H4 (cell line): ENCODE results near the gene MAPK7. TPM values are rescaled to one million over a fixed set of nuclear protein-coding genes. Genes with fewer than 3 reads are reported as not detected.
A peak's percentile ranks its signal among the peaks of the same experiment; 100 is the strongest.

Experiments
- DNase-seq: peaks from one replicate; pipeline ENCODE4 v3.0.0-alpha.2; 2015; ENCODE audit warnings: low spot score
- total RNA-seq: library from RNA; depleted of rRNA; stranded (reverse); fragments of >200 nt; shearing (Covaris generic); gene quantifications from 2 replicates; pipeline ENCODE4 v1.2.3, GENCODE V29; 2014

The MAPK7 gene
- total RNA-seq, 1 experiment from 2014 or later = 6.2 TPM

- no peak for DNase-seq
Observed at GRCh38 chr17:19363460-19364035, 14.8 kb upstream of the MAPK7 start.

DNA sequence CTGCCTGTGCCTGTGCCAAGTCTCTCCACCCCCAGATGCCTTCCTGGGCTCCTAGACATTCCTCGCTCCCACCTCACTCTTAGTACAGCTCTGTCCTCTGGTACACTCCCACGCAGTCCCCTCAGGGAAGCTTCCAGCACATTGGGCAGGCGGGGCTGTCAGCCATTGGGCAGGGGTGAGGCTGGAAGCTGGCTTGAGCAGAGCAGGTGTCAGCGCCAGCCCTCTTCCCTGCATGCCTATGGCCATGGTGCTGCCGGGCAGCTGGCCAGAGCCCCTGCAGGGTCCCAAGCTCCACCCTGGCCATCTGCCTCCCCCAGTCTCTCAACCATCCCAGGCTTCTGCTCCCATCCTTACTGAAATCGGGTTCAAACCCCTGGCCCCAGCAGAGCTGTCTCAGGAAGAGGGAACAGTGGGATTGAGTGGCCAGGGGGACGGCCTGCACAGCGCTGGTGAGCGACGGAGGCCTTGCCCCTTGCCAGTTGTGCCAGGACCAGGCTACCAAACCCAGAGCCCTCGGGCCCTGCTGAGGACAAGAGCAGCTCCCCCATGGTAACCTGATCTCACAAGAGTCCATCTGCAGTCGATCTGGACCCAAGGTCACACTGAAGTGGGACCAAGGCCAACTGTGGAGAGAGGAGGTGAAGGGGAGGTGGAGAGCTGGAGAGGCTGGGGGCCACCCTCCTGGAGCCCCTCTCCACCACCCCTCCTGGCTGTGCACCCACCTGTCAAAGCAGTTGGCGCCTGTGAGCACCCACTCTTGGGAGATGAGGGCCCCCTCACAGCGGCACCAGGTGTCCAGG, 13.4 kb upstream of the MAPK7 start:
- no peak for DNase-seq

DNA sequence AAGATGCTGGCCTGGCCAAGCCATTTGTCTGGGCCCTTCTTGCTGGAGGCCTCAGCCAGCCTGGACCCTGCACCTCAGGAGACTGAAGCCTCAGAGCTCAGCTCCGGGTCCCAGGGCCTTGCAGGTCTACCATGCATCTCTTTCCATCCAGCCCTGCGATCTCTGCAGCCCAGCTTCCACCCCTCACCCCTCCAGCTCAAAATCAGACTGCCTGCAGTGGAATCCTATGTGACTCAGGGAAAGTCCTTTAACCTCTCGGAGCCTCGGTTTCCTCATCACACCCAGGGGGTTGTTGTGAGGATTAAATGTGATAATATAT, 12.8 kb upstream of the MAPK7 start:
- DNase-seq = no peak

DNA sequence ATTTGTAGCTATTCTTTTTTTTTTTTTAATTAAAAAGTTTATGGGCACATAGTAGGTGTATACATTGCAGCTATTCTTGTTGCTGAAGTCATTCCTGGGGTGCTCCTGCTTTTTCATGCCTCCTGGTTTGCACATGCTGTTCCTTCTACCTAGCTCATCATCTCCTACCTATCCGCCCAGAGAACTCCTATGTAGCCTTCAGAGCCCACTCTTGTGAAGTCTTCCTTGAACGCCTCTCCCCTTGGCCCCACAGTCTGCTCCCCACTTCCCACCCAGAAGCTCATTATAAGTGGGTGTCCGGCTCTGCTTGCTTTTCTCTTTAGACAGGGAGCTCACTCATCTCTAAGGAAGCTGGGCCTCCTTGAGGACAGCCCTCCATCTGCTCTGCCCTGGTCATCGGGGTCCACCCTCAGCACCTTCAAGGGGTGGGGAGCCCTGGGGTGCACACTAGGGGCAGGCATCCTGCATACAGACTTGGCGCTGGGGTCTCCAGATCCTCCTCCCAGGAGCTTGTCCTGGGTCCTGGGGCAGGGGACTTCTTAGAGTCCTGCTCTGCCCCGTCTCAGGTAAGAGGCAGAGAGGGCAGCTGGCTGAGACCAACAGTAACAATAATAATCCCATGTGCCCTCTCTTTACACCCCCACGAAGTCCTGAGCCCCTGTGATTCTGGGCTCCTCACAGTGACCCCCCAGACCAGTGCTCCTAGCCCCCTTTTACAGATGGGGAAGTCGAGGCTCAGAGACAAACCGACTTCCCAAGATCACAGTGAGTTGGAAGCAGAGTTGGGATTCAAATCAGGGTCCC, 12.3 kb upstream of the MAPK7 start:
- DNase-seq = no peak

DNA sequence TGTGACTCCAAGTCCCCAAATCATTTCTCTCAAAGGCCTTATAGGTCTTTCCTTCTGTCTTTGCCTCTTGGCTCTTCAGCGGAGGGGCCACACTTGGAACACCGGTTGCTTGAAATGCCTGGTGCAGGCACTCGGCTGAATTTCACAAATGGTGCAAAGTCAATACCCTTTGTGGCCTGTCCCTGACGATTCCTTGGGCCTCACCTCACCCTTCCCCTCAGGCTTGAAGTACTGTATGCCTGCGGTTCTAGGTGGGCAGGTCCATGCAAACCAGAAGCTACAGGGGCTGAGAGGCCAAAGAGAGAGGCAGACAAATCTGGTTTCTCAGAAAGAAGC, 11.7 kb upstream of the MAPK7 start:
- DNase-seq = no peak

DNA sequence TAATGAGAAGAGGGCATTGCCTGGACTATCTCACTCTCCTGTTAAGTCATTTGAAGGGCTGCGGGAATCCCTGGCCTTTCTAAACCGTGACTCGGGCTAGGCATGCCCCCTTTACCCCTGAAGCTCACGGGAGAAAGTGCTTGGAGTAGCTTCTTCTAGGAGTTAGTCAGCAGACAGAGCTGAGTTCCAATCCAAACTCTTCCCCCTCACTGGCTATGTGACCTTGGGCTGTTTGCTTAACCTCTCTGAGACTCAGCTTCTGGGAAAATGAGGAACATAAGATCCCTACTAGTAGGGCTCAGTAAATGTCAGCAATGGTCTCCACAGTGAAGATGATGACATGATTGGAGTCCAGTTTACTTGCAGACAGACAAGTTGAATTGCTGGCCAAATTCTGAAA, 10.1 kb upstream of the MAPK7 start:
- DNase-seq = no peak

DNA sequence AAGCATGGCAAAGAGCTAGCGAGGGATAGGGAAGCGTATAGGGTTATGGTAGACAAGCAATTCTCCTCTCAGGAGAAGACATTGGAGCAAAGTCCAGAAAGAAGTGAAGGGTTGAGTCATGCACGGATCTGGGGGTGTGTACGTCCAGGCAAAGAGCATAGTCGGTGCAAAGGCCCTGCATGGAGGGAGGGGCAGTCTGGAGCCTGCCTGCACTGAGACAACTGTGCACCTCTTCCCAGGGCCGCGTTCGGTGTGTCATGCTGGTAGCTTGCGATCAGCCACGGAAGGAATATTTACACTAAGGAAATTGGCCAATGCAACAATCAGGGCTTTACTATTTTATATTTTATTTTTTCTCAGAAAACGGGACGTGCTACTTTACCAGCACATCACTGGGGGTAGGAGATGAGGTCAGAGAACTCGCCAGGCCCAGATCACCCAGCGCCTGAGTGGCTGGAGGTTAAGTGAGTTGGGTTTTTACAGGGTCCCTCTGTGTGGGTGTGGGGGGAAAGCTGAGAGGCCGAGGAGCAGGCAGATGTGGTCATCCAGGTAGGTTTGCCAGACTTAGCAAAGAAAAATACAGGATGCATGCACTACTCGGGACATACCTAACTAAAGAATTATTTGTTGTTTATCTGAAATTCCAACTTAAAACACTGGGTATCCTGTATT, 9.1 kb upstream of the MAPK7 start:
- no peak for DNase-seq

DNA sequence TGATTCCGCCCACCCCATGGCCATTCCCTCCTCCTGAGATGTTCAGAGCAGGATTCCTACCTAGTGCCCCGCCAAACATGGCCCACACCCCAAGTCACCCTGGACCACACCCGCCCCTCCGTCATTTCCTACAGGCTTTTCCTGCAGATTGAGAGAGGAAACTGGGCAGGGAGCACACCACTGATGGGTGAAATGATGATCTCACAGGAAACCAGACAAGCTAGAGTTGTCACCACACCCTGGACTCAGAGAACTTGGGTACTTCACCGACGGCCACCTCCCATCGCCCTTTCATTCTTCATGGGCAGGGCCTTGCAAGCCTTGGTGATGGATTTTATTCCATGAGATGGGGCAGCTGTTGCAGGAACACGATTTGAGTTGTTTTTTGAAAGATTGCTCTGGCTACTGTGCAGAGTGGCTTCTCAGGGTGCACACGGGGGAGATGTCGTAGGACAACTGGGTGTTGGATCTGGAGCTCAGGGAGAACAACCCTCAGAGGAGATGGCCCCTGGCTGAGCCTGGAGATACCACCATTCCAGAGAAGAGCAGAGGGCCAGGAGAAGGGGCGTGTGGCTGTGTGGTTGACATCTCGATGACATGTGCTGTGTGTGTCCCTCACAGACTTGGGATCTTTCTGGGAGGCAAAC, 8.3 kb upstream of the MAPK7 start:
- no peak for DNase-seq

DNA sequence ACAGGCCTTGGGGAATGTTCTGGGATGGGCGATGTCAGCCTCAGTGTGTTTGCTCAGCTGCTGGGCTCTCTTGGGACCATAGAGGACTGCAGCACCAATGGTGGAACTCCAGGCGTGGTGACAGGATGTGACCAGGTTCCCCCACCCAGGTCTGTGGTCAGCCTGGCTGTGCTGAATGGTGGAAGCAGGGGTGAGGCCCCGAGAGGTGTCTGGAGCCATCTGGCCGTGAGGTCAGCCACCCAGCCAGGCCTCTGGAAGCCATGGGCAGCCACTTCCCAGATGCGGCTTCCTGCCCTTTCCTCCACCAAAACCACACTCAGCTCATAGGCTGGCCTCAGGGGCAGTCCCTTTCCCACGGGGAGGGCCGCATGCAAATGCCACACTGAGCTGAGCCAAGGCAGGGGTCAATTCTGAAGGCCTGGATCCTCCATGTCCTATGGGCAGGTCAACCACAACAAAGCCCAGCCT, 7.8 kb upstream of the MAPK7 start:
- DNase-seq = no peak

DNA sequence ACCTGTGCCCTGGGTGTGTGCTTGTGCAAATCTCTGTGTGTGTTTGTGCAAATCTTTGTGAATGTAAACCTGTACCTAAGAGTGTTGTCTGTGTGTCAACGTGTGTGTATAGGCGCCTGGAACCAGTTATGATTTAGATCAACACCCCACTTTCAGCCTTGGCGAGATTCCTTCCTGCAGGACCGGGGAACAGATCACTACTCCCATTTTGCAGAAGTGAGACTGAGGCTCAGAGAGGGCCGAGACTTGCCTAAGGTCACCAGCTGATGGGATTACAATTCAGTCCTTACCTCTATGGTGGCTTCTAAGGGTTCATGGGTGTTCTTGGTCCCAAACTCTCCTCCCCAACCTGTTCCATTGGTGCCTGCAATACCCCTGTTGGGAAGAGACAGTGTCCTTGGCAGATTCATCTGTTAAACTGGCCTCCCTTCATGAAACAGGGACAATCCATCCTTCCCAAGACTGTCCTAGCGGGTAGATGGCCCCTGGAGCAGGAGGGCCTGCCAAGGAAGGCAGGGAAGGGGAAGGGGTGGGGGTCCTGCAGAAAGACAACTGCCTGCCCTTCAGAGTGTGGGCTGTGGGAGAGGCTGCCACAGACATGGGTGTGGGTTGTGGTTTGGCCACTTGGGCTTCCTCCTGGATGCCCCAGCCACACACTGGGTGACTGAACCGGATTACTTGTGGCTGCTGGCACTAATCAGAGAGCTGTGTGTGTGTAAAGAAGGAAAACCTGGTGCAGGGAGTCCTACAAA, 6.9 kb upstream of the MAPK7 start:
- no peak for DNase-seq

- no peak for DNase-seq
Observed at GRCh38 chr17:19372011-19372370, 6.3 kb upstream of the MAPK7 start.

DNA sequence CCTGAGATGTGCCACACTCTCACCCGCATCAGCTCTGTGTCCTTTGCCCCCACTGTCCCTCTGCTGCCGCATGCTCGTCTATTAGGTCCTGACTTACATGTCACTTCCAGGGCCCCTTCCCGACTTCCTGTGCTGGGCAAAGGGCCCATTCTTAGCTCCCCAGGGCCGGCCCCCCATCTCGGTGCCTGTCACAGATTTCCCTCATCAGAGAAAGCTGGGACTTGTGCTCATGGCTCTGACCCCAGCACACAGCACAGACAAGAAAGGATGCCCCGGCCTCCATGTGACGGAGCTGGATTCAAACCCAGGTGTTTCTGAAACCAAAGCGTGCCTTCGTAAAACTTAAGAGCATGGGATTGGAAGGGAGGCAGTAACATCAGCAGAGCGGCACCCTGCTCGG, 5.9 kb upstream of the MAPK7 start:
- no peak for DNase-seq

DNA sequence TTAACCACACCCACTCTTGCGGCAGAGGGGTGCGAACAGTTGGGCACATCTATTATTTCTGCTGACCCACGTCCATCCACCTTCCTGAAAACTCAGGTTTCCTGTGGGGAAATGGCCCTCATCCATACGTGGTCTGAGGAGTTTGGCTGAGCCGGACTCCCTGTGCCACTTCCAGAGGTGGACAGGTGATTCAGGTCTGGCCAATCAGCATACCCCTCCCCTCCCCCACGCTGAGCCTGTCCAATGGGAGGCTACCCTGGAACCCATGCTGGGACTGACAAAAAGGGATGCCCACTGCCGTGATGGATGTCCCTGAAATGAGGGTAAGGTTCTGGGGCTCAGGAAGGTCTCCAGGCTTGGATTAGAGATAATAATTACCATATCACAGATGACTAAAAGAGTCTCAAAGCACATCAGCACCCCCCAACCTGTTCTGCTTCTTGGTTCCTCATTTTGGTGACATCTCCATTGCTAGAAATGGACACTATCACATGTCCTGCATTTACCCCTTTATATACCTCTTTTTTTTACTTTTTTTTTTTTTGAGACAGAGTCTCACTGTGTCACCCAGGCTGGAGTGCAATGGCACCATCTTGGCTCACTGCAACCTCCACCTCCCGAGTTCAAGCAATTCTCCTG, 5.3 kb upstream of the MAPK7 start:
- DNase-seq = no peak

- no peak for DNase-seq
Observed at GRCh38 chr17:19374136-19374535, 4.2 kb upstream of the MAPK7 start.

DNA sequence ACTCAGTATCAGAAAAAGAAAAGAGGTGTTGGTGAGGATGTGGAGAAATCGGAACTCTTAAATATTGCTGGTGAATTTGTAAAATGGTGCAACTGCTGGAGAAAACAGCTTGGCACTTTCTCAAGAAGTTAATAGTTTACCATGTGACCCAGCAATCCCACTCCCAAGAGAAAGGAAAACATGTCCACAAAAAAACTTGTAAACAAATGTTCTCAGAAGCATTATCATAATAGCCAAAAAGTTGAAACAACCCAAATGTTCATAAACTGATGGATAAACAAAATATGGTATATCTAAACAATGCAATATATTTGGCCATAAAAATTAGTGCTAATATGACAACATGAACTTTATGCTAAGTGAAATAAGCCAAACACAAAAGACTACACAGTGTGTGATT, 2.6 kb upstream of the MAPK7 start:
- DNase-seq = no peak

GRCh38 chr17:19376811-19377210, 1.5 kb upstream of the MAPK7 start:
- DNase-seq = no peak

DNA sequence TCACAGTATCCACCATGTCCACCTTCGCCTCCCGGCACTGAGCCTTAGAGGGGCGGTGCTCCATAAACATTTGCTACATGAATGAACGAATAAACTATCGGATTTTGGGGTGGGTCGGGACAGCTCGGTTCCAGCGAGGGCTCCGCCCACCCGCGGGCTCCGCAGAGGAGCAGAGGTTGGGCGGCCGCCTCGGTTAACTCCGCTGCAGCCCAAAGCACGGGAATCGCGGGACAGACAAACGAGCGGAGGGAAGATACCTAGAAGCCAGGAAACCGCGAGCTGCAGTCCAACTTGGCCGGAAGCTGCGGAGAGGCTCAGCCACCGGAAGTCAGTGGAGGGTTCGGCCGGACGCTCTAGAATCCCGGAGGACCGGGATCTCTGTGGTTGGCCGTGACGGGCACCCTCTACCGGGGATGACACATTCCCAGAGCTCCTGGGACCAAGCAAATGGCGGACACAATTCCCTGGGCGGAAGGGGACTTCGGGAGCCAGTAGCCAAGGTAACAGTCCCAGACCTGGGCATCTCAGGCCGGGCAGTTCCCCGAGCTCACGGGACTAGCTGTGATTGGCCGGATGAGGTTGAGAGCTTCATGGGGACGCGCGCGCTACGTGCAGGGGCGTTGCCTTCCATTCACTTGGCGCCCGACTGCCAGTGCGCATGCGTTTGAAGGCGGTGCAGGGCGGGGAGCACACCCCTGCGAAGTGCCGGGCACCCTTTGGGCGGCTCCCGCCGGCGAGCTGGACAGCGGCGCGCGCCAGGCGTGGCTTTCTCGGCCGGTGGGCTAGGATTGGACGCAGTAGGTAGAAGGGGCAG, 489 bp upstream of the MAPK7 start:
- peak; percentile 99 for DNase-seq

DNA sequence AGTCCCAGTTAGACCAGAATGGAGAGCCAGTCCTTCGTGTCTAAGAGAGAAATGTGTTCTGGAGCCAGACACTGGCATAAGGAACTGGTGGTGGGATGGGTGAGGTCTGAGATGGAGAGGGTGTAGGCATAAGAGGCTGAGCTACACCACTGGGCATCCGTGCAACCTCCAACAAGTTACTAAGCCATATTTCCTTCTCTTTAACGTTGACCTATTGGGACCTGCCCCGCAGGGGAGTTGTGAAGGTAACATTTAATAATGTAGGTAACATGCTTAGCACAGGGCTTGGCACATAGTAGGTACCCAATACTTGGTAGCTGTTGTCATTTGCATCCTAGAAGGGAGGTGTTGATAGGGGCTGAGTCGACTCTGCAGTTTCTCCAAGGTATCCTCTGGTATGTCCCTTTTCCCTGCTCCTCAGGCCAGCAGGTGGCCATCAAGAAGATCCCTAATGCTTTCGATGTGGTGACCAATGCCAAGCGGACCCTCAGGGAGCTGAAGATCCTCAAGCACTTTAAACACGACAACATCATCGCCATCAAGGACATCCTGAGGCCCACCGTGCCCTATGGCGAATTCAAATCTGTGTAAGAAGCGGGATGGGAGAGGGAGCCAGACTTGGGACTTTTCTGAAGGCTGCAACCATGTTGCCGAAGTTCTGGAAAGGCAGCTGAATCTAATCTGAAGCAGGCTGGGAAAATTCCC, 1.2 kb downstream of the MAPK7 start:
- no peak for DNase-seq
